ENCODE results near the gene STYXL1. TPM values are rescaled to one million over a fixed set of nuclear protein-coding genes. Genes with fewer than 3 reads are reported as not detected.
"Not testable (repeated sequence)": the region's sequence is repeated elsewhere in the genome, so short reads cannot be mapped to it uniquely, and the experiment has no call there.

The STYXL1 gene
- total RNA-seq, 1 donor from 2014 or later = 28.4 TPM

GRCh38 chr7:76066716-76067503 lies 19.1 kb upstream of the STYXL1 start:
- no peak for DNase-seq (ENCODE audit: low spot score)

GRCh38 chr7:76065016-76065612 lies 17.3 kb upstream of the STYXL1 start:
- DNase-seq (ENCODE audit: low spot score) = no peak

- no peak for DNase-seq (ENCODE audit: low spot score)
These were observed 16.6 kb upstream of the STYXL1 start for GRCh38 chr7:76064208-76064970.

GRCh38 chr7:76063525-76063924 lies 15.7 kb upstream of the STYXL1 start:
- DNase-seq (ENCODE audit: low spot score) = peak; percentile 25

- no peak for DNase-seq (ENCODE audit: low spot score)
These were observed 15.3 kb upstream of the STYXL1 start for GRCh38 chr7:76063114-76063513.

- DNase-seq (ENCODE audit: low spot score) = no peak
These were observed 14.5 kb upstream of the STYXL1 start for GRCh38 chr7:76062254-76062653.

- DNase-seq (ENCODE audit: low spot score) = no peak
These were observed 13.0 kb upstream of the STYXL1 start for GRCh38 chr7:76060842-76061241.

- DNase-seq (ENCODE audit: low spot score) = not testable (repeated sequence)
These were observed 10.9 kb upstream of the STYXL1 start for GRCh38 chr7:76058745-76059144.

- no peak for DNase-seq (ENCODE audit: low spot score)
These were observed 10.0 kb upstream of the STYXL1 start for GRCh38 chr7:76057813-76058145.

- DNase-seq (ENCODE audit: low spot score) = no peak
These were observed 9.5 kb upstream of the STYXL1 start for GRCh38 chr7:76057103-76057812.

- no peak for DNase-seq (ENCODE audit: low spot score)
These were observed 8.4 kb upstream of the STYXL1 start for GRCh38 chr7:76056241-76056640.

- DNase-seq (ENCODE audit: low spot score) = no peak
These were observed 6.6 kb upstream of the STYXL1 start for GRCh38 chr7:76054123-76055120.

- no peak for DNase-seq (ENCODE audit: low spot score)
These were observed 5.7 kb upstream of the STYXL1 start for GRCh38 chr7:76053461-76053860.

GRCh38 chr7:76052681-76053080 lies 4.9 kb upstream of the STYXL1 start:
- DNase-seq (ENCODE audit: low spot score) = not testable (repeated sequence)

GRCh38 chr7:76051840-76052239 lies 4.0 kb upstream of the STYXL1 start:
- no peak for DNase-seq (ENCODE audit: low spot score)

GRCh38 chr7:76050545-76050944 lies 2.7 kb upstream of the STYXL1 start:
- no peak for DNase-seq (ENCODE audit: low spot score)

- no peak for DNase-seq (ENCODE audit: low spot score)
These were observed 1.5 kb upstream of the STYXL1 start for GRCh38 chr7:76049295-76049694.

- no peak for DNase-seq (ENCODE audit: low spot score)
These were observed 828 bp upstream of the STYXL1 start for GRCh38 chr7:76048668-76048988.

GRCh38 chr7:76047305-76047810 lies 442 bp downstream of the STYXL1 start:
- peak; percentile 11 for DNase-seq (ENCODE audit: low spot score)

- no peak for DNase-seq (ENCODE audit: low spot score)
These were observed 3.4 kb downstream of the STYXL1 start for GRCh38 chr7:76044375-76044865.

- DNase-seq (ENCODE audit: low spot score) = no peak
These were observed 7.7 kb downstream of the STYXL1 start for GRCh38 chr7:76040126-76040525.
